Prostate gland (tissue), 2 donors: ENCODE measurements around the gene EPGN. TPM values are rescaled to one million over a fixed set of nuclear protein-coding genes. Genes with fewer than 3 reads are reported as not detected.

Source experiments
- DNase-seq: peaks from one replicate; pipeline ENCODE4 v3.0.0-alpha.2; 2019; ENCODE audit warnings: low spot score
- H3K27ac ChIP-seq, 2 donors: fragments of 200-600 bp; sonication (generic); 2 replicates each; pipeline ENCODE4 v1.5.1; 2017 to 2019
- H3K27me3 ChIP-seq: fragments of 200-600 bp; sonication (generic); replicated peaks from 2 replicates; pipeline ENCODE4 v1.5.1; 2019; ENCODE audit not compliant: insufficient read depth
- H3K36me3 ChIP-seq, 2 donors: fragments of 200-600 bp; sonication (generic); 1 replicate in 1 of 2; 2 replicates in 1 of 2; pipeline versions ENCODE4 v1.5.1 to v1.8.1; 2017 to 2019
- H3K4me1 ChIP-seq: fragments of 200-600 bp; sonication (generic); replicated peaks from 2 replicates; pipeline ENCODE4 v1.5.1; 2019
- H3K4me3 ChIP-seq, 2 donors: fragments of 200-600 bp; sonication (generic); 2 replicates each; pipeline ENCODE4 v1.5.1; 2017 to 2019
- H3K9me3 ChIP-seq: fragments of 200-600 bp; sonication (generic); 2 replicates; pipeline ENCODE4 v1.5.1; 2017
- CTCF ChIP-seq, 4 experiments: fragments of 200-600 bp in 2 of 4; fragments of 450-650 bp in 2 of 4; sonication (generic) in 2 of 4; IDR thresholded peaks; 1 replicate in 3 of 4; 2 replicates in 1 of 4; pipeline ENCODE4 v1.5.1; 2016 to 2019; ENCODE audit warnings: antibody characterized with exemption in 4 of 4, mild to moderate bottlenecking in 2 of 4, moderate library complexity in 2 of 4
- POLR2A ChIP-seq: fragments of 450-650 bp; IDR thresholded peaks from one replicate; pipeline ENCODE4 v1.6.1; 2016; ENCODE audit warnings: antibody characterized with exemption, mild to moderate bottlenecking
- POLR2AphosphoS5 ChIP-seq: sonication (generic); formaldehyde crosslinking; IDR thresholded peaks from one replicate; pipeline ENCODE4 v1.6.1; 2017; ENCODE audit warnings: antibody characterized with exemption
- WGBS: methylation state at CpG from one replicate; pipeline ENCODE4 v1.1.5; 2018; 5-methylcytosine and 5-hydroxymethylcytosine counted together
- intact Hi-C: fragments of 100-400 bp; cut with DNase I; formaldehyde crosslinking; loops from one replicate; pipeline ENCODE4 v1.14.2; 2022
- total RNA-seq, 2 donors: library from RNA; depleted of rRNA; stranded (reverse); fragments of >200 nt; gene quantifications; one replicate each; pipeline ENCODE4 v1.1.0, GENCODE V29; 2016

Gene EPGN
- total RNA-seq, 2 donors from 2014 or later: not detected

- no peak for DNase-seq
- 98% methylated on average over 2 of the region's 2 CpGs for WGBS
- Histone ChIP-seq H3K36me3 (no peaks in the 10 kb centered on the region), H3K27me3 (no peaks in the 10 kb centered on the region), H3K4me3 (no peak overlapping the region), H3K9me3 (no peaks in the 10 kb centered on the region), H3K27ac (no peak overlapping the region), H3K4me1 (no peaks in the 10 kb centered on the region)
- TF ChIP-seq POLR2AphosphoS5 (no peak), CTCF (IDR thresholded peaks at IDR 0.05) (no peak), POLR2A (no peak)
- intact Hi-C loops: loop anchor here (10.0 kb wide), 1 partner anchor 90 kb away; no protein-coding TSS in a partner anchor
Observed at GRCh38 chr4:74314329-74314728, 6.1 kb downstream of the EPGN start.

GRCh38 chr4:74314944-74315343 lies 6.7 kb downstream of the EPGN start:
- WGBS: 72% methylated on average over 2 of the region's 2 CpGs
- no peaks in the 10 kb centered on the region for H3K4me1 ChIP-seq
- no peaks in the 10 kb centered on the region for H3K27me3 ChIP-seq
- TF ChIP-seq POLR2AphosphoS5 (no peak), POLR2A (no peak)
- H3K27ac ChIP-seq: no peak overlapping the region
- intact Hi-C loops: loop anchor here (10.0 kb wide), 1 partner anchor 90 kb away; no protein-coding TSS in a partner anchor
- no peaks in the 10 kb centered on the region for H3K9me3 ChIP-seq
- H3K36me3 ChIP-seq: no peaks in the 10 kb centered on the region
- no peak for DNase-seq
- H3K4me3 ChIP-seq: no peak overlapping the region

GRCh38 chr4:74315376-74315775 lies 7.1 kb downstream of the EPGN start:
- TF ChIP-seq POLR2AphosphoS5 (no peak), CTCF (IDR thresholded peaks at IDR 0.05) (no peak), POLR2A (no peak)
- Histone ChIP-seq H3K9me3 (no peaks in the 10 kb centered on the region), H3K4me3 (no peak overlapping the region), H3K27me3 (no peaks in the 10 kb centered on the region), H3K27ac (no peak overlapping the region), H3K4me1 (no peaks in the 10 kb centered on the region), H3K36me3 (no peaks in the 10 kb centered on the region)
- intact Hi-C loops: loop anchor here (10.0 kb wide), 1 partner anchor 91 kb away; no protein-coding TSS in a partner anchor
- WGBS: 91% methylated on average over 5 of the region's 5 CpGs
- DNase-seq: no peak

GRCh38 chr4:74316397-74316796 lies 8.1 kb downstream of the EPGN start:
- Histone ChIP-seq H3K27me3 (no peaks in the 10 kb centered on the region), H3K4me3 (no peak overlapping the region), H3K9me3 (no peaks in the 10 kb centered on the region), H3K4me1 (no peaks in the 10 kb centered on the region), H3K27ac (no peak overlapping the region), H3K36me3 (no peaks in the 10 kb centered on the region)
- intact Hi-C loops: loop anchor here (10.0 kb wide), 1 partner anchor 92 kb away; no protein-coding TSS in a partner anchor
- no peak for DNase-seq
- 65% methylated on average over 2 of the region's 2 CpGs for WGBS
- TF ChIP-seq POLR2AphosphoS5: no peak
- TF ChIP-seq POLR2A: no peak
- no peak for TF ChIP-seq CTCF (IDR thresholded peaks at IDR 0.05)

GRCh38 chr4:74317616-74318246 lies 9.5 kb downstream of the EPGN start:
- no peaks in the 10 kb centered on the region for H3K4me1 ChIP-seq
- no peaks in the 10 kb centered on the region for H3K9me3 ChIP-seq
- DNase-seq: no peak
- TF ChIP-seq POLR2A (no peak), CTCF (IDR thresholded peaks at IDR 0.05) (no peak), POLR2AphosphoS5 (no peak)
- intact Hi-C loops: loop anchor here (10.0 kb wide), 1 partner anchor 93 kb away; no protein-coding TSS in a partner anchor
- H3K36me3 ChIP-seq: no peaks in the 10 kb centered on the region
- 59% methylated on average over 3 of the region's 3 CpGs for WGBS
- H3K27ac ChIP-seq: no peak overlapping the region
- no peak overlapping the region for H3K4me3 ChIP-seq
- H3K27me3 ChIP-seq: no peaks in the 10 kb centered on the region
